Natural killer cell (primary cell): ENCODE data around the gene SLC1A4. TPM values are rescaled to one million over a fixed set of nuclear protein-coding genes. Genes with fewer than 3 reads are reported as not detected.

Experiments
- ATAC-seq, 3 donors: fragments of 150-1000 bp in 2 of 3; fragments of 200-7000 bp in 1 of 3; cut with Tn5 transposase; 1 replicate in 1 of 3; 2 replicates in 2 of 3; pipeline ENCODE4 v1.10.0; 2021; ENCODE audit warnings: mild to moderate bottlenecking in 2 of 3, moderate library complexity in 2 of 3
- DNase-seq, 2 donors: peaks; one replicate each; pipeline versions ENCODE4 v3.0.0 to v3.0.0-alpha.2; 2013 to 2021; ENCODE audit warnings: mixed read lengths in 1 of 2
- H3K27ac ChIP-seq: one replicate; pipeline ENCODE4 v1.5.1; 2013; ENCODE audit warnings: mild to moderate bottlenecking, low read length
- H3K27me3 ChIP-seq: one replicate; pipeline ENCODE4 v1.6.1; 2013; ENCODE audit warnings: low read length; ENCODE audit not compliant: control insufficient read depth, insufficient read depth
- H3K36me3 ChIP-seq: one replicate; pipeline ENCODE4 v1.6.1; 2013; ENCODE audit warnings: low read length; ENCODE audit not compliant: control insufficient read depth, insufficient read depth
- H3K4me1 ChIP-seq: one replicate; pipeline ENCODE4 v1.6.1; 2013; ENCODE audit warnings: low read length; ENCODE audit not compliant: control insufficient read depth, insufficient read depth
- H3K4me3 ChIP-seq: one replicate; pipeline ENCODE4 v1.5.1; 2013; ENCODE audit warnings: low read length
- H3K9me3 ChIP-seq: one replicate; pipeline ENCODE4 v1.6.1; 2013; ENCODE audit warnings: low read length; ENCODE audit not compliant: control insufficient read depth, insufficient read depth
- H3K27ac Mint-ChIP-seq, 2 donors: one replicate each; pipeline ENCODE4 v1.8.0; 2022; ENCODE audit warnings: mild to moderate bottlenecking in 2 of 2, mixed read lengths in 2 of 2, moderate library complexity in 1 of 2
- H3K27me3 Mint-ChIP-seq, 2 donors: one replicate each; pipeline ENCODE4 v1.8.0; 2022; ENCODE audit warnings: low read depth in 2 of 2, mixed read lengths in 2 of 2
- H3K36me3 Mint-ChIP-seq: one replicate; pipeline ENCODE4 v1.8.0; 2022; ENCODE audit warnings: mixed read lengths
- H3K4me1 Mint-ChIP-seq, 2 donors: one replicate each; pipeline ENCODE4 v1.8.0; 2022; ENCODE audit warnings: mixed read lengths in 2 of 2
- H3K4me3 Mint-ChIP-seq: one replicate; pipeline ENCODE4 v1.8.0; 2022; ENCODE audit warnings: mild to moderate bottlenecking, moderate library complexity, mixed read lengths
- H3K9me3 Mint-ChIP-seq, 2 donors: one replicate each; pipeline ENCODE4 v1.8.0; 2022; ENCODE audit warnings: mixed read lengths in 2 of 2
- WGBS: methylation state at CpG from one replicate; pipeline ENCODE4 v1.1.7; 2013; ENCODE audit warnings: missing lambda C conversion rate; ENCODE audit not compliant: insufficient coverage; 5-methylcytosine and 5-hydroxymethylcytosine counted together
- intact Hi-C: fragments of 100-400 bp; cut with micrococcal nuclease; formaldehyde crosslinking; loops from one replicate; pipeline ENCODE4 v1.14.2; 2022
- total RNA-seq, 4 donors: library from RNA; stranded (reverse); fragments of 120-200 nt in 1 of 4; gene quantifications; one replicate each; pipeline versions ENCODE4 v1.2.3 to v1.2.4, GENCODE V29; 2013 to 2022
- TF ChIP-seq, protein P1 (sequence below): fragments of 200-600 bp; IDR thresholded peaks from one replicate; pipeline ENCODE4 v1.8.0; 2022; ENCODE audit warnings: antibody characterized with exemption

The SLC1A4 gene
- total RNA-seq, 3 donors from 2014 or later (not counting 1 experiment from before 2014, with no cell fraction given): 3.9 to 13.8 (median 5.6) TPM

DNA sequence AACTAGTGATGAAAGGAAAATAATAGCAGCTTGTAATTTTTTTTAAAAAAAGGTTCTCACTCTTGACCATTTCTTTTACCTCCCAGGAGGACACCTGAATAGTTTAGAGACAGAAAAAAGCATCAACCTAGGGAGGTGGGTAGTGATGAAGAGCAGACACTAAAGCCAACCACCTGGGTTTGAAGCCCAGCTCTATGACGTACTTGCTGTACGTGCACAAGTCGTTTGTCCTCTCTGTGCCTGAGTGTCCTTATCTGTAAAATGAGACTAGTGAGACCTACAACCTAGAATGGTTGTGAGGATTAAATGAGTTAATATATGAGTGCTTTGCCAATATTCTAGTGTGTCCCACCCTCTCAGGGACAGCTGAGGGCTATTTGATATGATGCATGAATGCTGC, 5.8 kb downstream of the SLC1A4 start:
- Mint-ChIP-seq H3K9me3 (no peaks in the 10 kb centered on the region), H3K4me3 (no peak overlapping the region), H3K27me3 (no peaks in the 10 kb centered on the region), H3K4me1 (peaks cover 18 to 26% of the 10 kb centered on the region in 2 donors), H3K27ac (no peak overlapping the region), H3K36me3 (no peaks in the 10 kb centered on the region)
- Histone ChIP-seq H3K9me3 (no peaks in the 10 kb centered on the region), H3K4me1 (peaks cover 13% of the 10 kb centered on the region), H3K36me3 (no peaks in the 10 kb centered on the region), H3K4me3 (no peak overlapping the region), H3K27ac (no peak overlapping the region), H3K27me3 (no peaks in the 10 kb centered on the region)
- intact Hi-C loops: no loop called here
- ATAC-seq (no peak), DNase-seq (no peak)
- TF ChIP-seq, protein P1, sequence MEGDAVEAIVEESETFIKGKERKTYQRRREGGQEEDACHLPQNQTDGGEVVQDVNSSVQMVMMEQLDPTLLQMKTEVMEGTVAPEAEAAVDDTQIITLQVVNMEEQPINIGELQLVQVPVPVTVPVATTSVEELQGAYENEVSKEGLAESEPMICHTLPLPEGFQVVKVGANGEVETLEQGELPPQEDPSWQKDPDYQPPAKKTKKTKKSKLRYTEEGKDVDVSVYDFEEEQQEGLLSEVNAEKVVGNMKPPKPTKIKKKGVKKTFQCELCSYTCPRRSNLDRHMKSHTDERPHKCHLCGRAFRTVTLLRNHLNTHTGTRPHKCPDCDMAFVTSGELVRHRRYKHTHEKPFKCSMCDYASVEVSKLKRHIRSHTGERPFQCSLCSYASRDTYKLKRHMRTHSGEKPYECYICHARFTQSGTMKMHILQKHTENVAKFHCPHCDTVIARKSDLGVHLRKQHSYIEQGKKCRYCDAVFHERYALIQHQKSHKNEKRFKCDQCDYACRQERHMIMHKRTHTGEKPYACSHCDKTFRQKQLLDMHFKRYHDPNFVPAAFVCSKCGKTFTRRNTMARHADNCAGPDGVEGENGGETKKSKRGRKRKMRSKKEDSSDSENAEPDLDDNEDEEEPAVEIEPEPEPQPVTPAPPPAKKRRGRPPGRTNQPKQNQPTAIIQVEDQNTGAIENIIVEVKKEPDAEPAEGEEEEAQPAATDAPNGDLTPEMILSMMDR: no peak
- WGBS: 95% methylated on average over 3 of the region's 3 CpGs

DNA sequence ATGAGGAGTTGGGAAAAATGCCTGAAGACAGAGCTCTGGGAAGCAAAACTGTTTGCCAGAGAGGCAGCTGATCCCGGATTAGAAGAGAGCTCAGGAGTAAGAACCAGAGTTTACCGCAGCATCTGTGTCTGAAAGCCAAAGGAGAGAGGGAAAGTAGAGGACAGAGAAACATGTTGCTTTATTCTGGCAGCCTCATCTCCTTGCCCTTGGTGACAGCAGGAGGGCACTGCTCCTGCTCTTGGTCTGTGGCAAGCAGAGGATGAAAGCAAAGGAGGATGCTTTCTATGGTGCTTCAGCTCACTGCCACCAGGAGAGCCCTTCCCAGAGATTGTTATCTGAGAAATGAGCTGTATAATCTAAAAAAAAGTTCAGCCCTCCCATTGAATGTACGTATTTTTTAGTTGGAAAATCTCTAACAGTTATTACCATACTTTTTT, 7.7 kb downstream of the SLC1A4 start:
- Histone ChIP-seq H3K36me3 (no peaks in the 10 kb centered on the region), H3K9me3 (no peaks in the 10 kb centered on the region), H3K27me3 (no peaks in the 10 kb centered on the region), H3K4me1 (peaks cover 3% of the 10 kb centered on the region), H3K27ac (no peak overlapping the region), H3K4me3 (no peak overlapping the region)
- Mint-ChIP-seq H3K4me1 (peaks cover 8 to 16% of the 10 kb centered on the region in 2 donors), H3K9me3 (no peaks in the 10 kb centered on the region), H3K27me3 (no peaks in the 10 kb centered on the region), H3K36me3 (no peaks in the 10 kb centered on the region), H3K27ac (no peak overlapping the region), H3K4me3 (no peak overlapping the region)
- intact Hi-C loops: no loop called here
- 99% methylated on average over 2 of the region's 3 CpGs for WGBS
- ATAC-seq (no peak), DNase-seq (no peak)
- TF ChIP-seq, protein P1: no peak

DNA sequence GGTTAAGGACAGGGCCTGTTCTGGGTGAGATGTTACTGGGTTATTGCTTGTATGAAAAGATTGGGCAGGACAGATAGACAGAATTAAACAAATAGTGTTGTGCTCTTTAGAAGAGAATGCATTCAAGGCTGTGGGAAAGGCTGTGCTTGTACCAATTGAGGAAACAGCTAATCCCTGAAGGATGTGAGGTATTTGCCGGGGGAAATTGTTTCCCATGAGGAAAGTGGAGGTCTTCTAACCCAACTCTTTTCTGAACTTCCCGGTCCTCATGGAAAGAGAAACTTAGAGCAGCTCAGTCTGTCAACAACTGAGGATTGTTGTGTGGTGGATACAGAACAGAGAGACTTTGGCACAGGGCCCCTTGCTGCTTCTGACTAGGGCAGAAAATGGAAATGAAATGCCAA, 9.5 kb downstream of the SLC1A4 start:
- Mint-ChIP-seq H3K36me3 (no peaks in the 10 kb centered on the region), H3K4me3 (no peak overlapping the region), H3K27me3 (no peaks in the 10 kb centered on the region), H3K4me1 (peaks cover 0 to 2% of the 10 kb centered on the region in 2 donors), H3K9me3 (no peaks in the 10 kb centered on the region), H3K27ac (no peak overlapping the region)
- Histone ChIP-seq H3K4me1 (no peaks in the 10 kb centered on the region), H3K27me3 (no peaks in the 10 kb centered on the region), H3K4me3 (no peak overlapping the region), H3K9me3 (no peaks in the 10 kb centered on the region), H3K36me3 (no peaks in the 10 kb centered on the region), H3K27ac (no peak overlapping the region)
- DNase-seq: no peak
- TF ChIP-seq, protein P1: no peak
- ATAC-seq: no peak
- intact Hi-C loops: no loop called here
- 100% methylated on average over 2 of the region's 2 CpGs for whole genome bisulfite sequencing

DNA sequence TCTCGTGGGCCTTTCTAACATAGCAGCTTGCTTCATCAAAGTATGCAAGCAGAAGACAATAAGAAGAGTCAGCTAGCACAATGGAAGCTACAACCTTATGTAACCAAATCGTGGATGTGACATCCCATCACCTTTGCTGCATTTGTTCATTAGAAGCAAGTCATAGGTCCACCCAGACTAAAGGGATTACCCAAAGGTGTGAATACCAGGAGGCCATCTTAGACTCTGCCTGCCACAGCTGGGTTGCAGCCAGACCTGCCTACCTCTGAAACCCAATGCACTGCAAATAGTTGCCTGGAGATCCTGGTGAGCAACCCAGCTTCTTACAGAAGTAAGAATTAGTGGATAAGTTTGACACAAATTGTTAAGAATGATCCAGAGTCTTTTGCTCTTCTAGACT, 10.6 kb downstream of the SLC1A4 start:
- H3K36me3 ChIP-seq: no peaks in the 10 kb centered on the region
- H3K9me3 Mint-ChIP-seq: no peaks in the 10 kb centered on the region
- H3K27me3 ChIP-seq: no peaks in the 10 kb centered on the region
- no peak overlapping the region for H3K4me3 Mint-ChIP-seq
- no peaks in the 10 kb centered on the region for H3K4me1 ChIP-seq
- no peak overlapping the region for H3K27ac ChIP-seq
- 89% methylated on average over 2 of the region's 2 CpGs for WGBS
- no peak for DNase-seq
- no peak overlapping the region for H3K27ac Mint-ChIP-seq
- TF ChIP-seq, protein P1: no peak
- no peaks in the 10 kb centered on the region for H3K27me3 Mint-ChIP-seq
- H3K4me3 ChIP-seq: no peak overlapping the region
- intact Hi-C loops: no loop called here
- ATAC-seq: no peak
- H3K36me3 Mint-ChIP-seq: no peaks in the 10 kb centered on the region
- no peaks in the 10 kb centered on the region for H3K4me1 Mint-ChIP-seq
- H3K9me3 ChIP-seq: no peaks in the 10 kb centered on the region
